ENCODE data around the gene NDST3. TPM values are rescaled to one million over a fixed set of nuclear protein-coding genes. Genes with fewer than 3 reads are reported as not detected.

The NDST3 gene
- polyA plus RNA-seq, 2 of the 4 experiments (the other 2 are of a cell fraction): not detected

GRCh38 chr4:118087366-118087765 is 53.1 kb downstream of the NDST3 start:
- Histone ChIP-seq H3K27ac (no peak overlapping the region), H3K4me2 (no peak overlapping the region), H3K4me3 (no peak overlapping the region), H3K9me3 (no peaks in the 10 kb centered on the region), H3K4me1 (no peaks in the 10 kb centered on the region)
- no peak for DNase-seq (ENCODE audit: low read depth in 1 of 2, low spot score in 1 of 2)
- no peak for ATAC-seq
- ChIA-PET POLR2A (no interaction called here), CTCF (interaction anchor here (1.0 kb wide), 1 partner anchor 14 kb away, joined by 3 read pairs; no protein-coding TSS in a partner anchor)
- no peak for TF ChIP-seq ATOH8 (CRISPR knock-in tag; IDR thresholded peaks at IDR 0.05; ENCODE audit: low read depth)
- no peak for TF ChIP-seq RAD21 (conservative IDR thresholded peaks at IDR 0.05 in 1 of 2, IDR thresholded peaks at IDR 0.05 in 1 of 2)
- TF ChIP-seq HDAC2 (IDR thresholded peaks at IDR 0.05): no peak
- TF ChIP-seq SMC3 (IDR thresholded peaks at IDR 0.05): no peak
- TF ChIP-seq CHD2 (IDR thresholded peaks at IDR 0.05; ENCODE audit: low read length, partially characterized antibody): no peak
- no peak for TF ChIP-seq MAX (IDR thresholded peaks at IDR 0.05)
- TF ChIP-seq KDM5A (IDR thresholded peaks at IDR 0.05): no peak
- no peak for FAIRE-seq

GRCh38 chr4:118099106-118099505 is 64.8 kb downstream of the NDST3 start:
- DNase-seq (ENCODE audit: low read depth in 1 of 2, low spot score in 1 of 2) (no peak), FAIRE-seq (no peak), ATAC-seq (no peak)
- Histone ChIP-seq H3K4me3 (no peak overlapping the region), H3K9me3 (no peaks in the 10 kb centered on the region), H3K4me1 (no peaks in the 10 kb centered on the region), H3K27ac (no peak overlapping the region), H3K4me2 (no peak overlapping the region)
- TF ChIP-seq MAX (IDR thresholded peaks at IDR 0.05) (no peak), RFX5 (IDR thresholded peaks at IDR 0.05) (no peak)
- CTCF ChIA-PET: no interaction called here
- 2% methylated on average over 3 of the region's 3 CpGs for WGBS (ENCODE audit: missing lambda C conversion rate)
- POLR2A ChIA-PET: no interaction called here

- Histone ChIP-seq H3K27ac (no peak overlapping the region), H3K4me2 (no peak overlapping the region), H3K4me3 (no peak overlapping the region), H3K9me3 (no peaks in the 10 kb centered on the region), H3K4me1 (no peaks in the 10 kb centered on the region)
- TF ChIP-seq RFX5 (IDR thresholded peaks at IDR 0.05) (no peak), ESRRA (IDR thresholded peaks at IDR 0.05; ENCODE audit: borderline replicate concordance, low read length) (no peak), HMGXB4 (CRISPR knock-in tag; IDR thresholded peaks at IDR 0.05; ENCODE audit: borderline replicate concordance) (no peak), ZSCAN20 (CRISPR knock-in tag; IDR thresholded peaks at IDR 0.05) (no peak), HDAC2 (IDR thresholded peaks at IDR 0.05) (no peak), POLR2A (IDR thresholded peaks at IDR 0.05; ENCODE audit: low read length) (no peak), RNF2 (IDR thresholded peaks at IDR 0.05; ENCODE audit: borderline replicate concordance, low read depth) (no peak), HOXB5 (CRISPR knock-in tag; IDR thresholded peaks at IDR 0.05) (no peak)
- WGBS (ENCODE audit: missing lambda C conversion rate): 2% methylated on average over 2 of the region's 2 CpGs
- ChIA-PET CTCF (no interaction called here), POLR2A (no interaction called here)
- FAIRE-seq (no peak), DNase-seq (ENCODE audit: low read depth in 1 of 2, low spot score in 1 of 2) (no peak), ATAC-seq (no peak)
These were observed 67.9 kb downstream of the NDST3 start for GRCh38 chr4:118102195-118102594.

- FAIRE-seq: no peak
- no peak for DNase-seq (ENCODE audit: low read depth in 1 of 2, low spot score in 1 of 2)
- 2% methylated on average over 2 of the region's 2 CpGs for WGBS (ENCODE audit: missing lambda C conversion rate)
- no peak overlapping the region for H3K27ac ChIP-seq
- POLR2A ChIA-PET: no interaction called here
- CTCF ChIA-PET: no interaction called here
- no peak overlapping the region for H3K4me3 ChIP-seq
- H3K9me3 ChIP-seq: no peaks in the 10 kb centered on the region
- TF ChIP-seq HMGXB4 (CRISPR knock-in tag; IDR thresholded peaks at IDR 0.05; ENCODE audit: borderline replicate concordance): no peak
- H3K4me2 ChIP-seq: no peak overlapping the region
- H3K4me1 ChIP-seq: no peaks in the 10 kb centered on the region
- ATAC-seq: no peak
These were observed 78.1 kb downstream of the NDST3 start for GRCh38 chr4:118112117-118113046.

All from A549 (cell line).